Activated naive CD8-positive, alpha-beta T cell treated with anti-CD3 and anti-CD28 coated beads, Interleukin-2, amount 50 U/mL, for 16 hours (primary cell): ENCODE data around the gene PALM.
"Not testable (repeated sequence)": the region's sequence is repeated elsewhere in the genome, so short reads cannot be mapped to it uniquely, and the experiment has no call there.

ENCODE experiments used
- DNase-seq: peaks from one replicate; pipeline ENCODE4 v3.0.0-alpha.2; 2020; ENCODE audit warnings: low read depth, low spot score

PALM gene

DNA sequence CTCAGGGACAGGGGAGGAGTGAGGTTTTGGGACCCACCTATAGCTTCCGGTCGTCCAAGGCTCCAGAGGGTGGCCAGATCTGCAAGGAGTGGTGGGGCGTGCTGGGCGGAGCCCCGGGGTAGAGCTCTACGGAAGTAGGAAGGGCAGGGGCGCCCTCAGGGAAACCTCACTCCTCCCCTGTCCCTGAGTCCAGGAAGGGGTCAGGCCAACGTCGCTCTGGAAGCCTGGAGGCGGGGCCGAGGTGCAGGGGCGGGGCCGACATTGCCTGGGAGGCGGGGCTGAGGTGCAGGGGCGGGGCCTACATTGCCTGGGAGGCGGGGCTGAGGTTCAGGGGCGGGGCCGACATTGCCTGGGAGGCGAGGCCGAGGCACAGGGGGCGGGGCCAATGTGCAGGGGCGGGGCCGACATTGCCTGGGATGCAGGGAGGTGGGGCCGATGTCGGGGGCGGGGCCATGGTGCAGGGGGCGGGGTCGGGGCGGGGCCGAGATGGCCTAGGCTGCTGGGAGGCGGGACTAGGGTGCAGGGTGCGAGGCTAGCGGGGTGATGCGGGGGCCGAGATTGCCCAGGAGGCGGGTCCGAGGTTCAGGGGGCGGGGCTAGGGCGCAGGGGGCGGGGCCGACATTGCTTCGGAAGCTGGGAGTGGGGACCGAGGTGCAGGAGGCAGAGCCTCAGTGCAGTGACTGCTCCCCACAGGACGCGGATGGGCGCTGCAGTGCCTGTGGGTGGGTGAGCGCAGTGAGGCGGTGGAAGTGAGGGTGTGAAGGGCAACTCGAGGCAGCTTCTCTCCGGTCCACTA is 4.9 kb upstream of the PALM start:
- no peak for DNase-seq

GRCh38 chr19:704447-704741 is 4.3 kb upstream of the PALM start:
- no peak for DNase-seq

GRCh38 chr19:709196-709964 is 645 bp downstream of the PALM start:
- no peak for DNase-seq

DNA sequence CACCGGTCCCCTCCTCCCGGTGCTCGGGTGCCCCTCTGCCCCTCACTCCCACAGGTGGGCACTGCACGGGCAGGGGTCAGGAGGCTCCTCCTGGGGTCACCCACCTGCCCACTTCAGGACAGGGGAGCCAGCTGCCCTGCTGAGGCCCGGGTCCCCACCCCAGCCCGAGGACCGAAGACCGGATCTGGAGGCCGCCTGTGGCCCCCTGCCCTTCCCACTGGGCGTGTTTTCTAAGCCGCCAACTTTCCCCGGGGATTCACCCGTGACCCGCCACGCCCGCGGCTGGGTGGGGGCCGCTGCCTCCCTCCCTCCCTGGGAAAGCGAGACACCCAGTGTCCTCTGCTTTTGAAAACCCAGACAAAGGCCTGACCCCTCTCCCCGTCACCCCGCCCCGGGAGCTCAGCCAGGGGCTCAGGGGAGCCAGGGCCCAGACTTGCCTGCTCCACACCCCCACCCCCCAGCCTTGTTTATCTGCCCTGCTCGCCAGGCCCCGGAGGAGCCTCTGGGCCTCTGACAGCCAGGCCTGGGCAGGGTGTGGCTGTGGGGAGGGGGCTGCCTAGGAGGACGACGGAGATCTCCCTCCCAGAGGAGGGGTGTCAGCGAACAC is 1.3 kb downstream of the PALM start:
- DNase-seq = no peak

DNA sequence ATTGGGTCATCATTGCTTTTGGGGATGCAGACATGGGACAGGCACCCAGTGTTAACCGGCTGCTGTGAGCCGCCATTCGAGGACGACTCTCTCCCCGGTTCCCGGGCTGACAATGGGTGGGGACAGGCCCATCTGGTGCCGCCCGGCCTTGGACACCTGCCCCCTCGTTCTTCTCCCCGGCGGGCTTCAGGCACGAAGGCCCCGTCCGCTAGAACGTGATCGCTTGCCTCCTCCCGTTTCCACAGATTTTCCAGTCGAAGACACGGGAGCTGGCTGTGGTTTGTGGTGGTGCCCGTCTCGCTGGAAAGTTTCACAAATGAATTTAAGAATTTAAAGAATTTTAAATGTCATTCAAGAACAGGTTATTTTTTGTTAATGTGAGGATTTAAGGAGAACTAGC is 2.0 kb downstream of the PALM start:
- DNase-seq = no peak

DNA sequence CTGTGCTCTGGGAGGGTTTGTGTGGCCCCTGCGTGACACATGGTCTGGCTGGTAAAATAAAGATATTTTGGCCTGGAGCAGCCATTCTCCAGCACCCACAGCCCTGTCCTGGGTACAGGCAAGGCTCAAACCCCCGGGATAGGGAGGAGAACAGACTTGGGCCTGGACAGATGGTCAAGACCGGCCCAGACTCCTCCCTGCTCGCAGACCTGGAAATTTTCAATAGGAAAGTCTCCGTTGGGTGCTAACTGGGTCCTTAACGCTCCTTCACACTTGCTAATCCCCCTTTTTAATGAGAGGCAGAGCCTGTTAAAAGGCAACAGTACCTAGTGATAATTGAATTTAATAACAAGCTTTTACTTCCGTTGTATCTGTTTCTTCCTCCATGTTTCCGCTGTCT is 2.5 kb downstream of the PALM start:
- DNase-seq = no peak

DNA sequence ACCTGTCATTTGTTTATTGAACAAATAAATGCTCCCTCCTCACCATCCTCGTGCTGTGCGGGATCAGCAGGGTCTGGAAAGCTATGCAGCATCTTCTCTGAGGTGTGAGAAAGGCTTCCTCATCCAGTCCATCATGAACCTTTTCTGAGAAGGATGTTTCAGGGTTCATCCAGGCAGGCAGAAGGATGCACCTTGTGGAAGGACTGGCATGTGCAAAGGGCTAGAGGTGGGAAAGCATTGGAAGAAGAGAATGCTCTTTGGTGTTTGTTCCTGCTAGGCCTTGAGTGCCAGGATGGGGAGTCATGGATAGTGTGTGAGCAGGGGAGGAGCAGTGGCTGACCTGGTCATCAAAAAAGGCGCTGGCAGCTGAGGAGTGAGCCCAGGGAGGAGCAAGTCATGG is 6.6 kb downstream of the PALM start:
- no peak for DNase-seq

DNA sequence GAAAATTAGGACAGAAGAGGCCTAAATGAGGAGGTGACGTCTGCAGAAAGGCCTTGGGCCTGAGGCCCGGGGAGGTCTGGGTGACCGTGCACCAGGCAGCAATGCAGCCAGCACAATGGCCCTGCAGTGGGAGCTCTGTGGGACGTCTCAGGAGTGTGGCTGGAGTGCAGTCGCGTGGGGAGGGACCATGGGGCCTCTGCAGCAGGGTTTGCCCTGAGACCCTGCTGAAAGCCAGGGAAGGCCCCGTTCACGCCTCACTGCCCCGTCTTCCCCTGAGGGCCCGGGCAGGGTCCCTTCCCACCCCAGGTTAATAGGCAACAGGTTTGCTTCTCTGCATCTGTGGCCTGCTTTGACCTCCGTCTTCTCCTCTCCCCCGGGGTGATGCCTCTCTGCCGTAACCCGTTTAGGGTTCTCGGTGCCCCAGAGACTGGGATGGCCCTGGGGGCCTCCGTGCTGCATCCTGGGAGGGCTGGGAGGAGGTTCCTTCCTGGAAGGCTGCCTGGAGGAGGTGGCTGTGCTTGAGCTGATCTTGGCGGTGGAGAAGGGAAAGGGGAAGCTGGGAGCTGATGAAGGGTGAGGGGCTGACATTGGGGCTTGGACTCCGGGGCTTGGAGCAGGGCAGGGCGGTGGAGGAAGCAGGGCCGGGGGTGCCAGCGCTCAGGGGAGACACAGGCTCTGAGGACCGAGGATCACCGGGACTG is 9.7 kb downstream of the PALM start:
- no peak for DNase-seq

GRCh38 chr19:718991-719512 is 10.3 kb downstream of the PALM start:
- DNase-seq = no peak

DNA sequence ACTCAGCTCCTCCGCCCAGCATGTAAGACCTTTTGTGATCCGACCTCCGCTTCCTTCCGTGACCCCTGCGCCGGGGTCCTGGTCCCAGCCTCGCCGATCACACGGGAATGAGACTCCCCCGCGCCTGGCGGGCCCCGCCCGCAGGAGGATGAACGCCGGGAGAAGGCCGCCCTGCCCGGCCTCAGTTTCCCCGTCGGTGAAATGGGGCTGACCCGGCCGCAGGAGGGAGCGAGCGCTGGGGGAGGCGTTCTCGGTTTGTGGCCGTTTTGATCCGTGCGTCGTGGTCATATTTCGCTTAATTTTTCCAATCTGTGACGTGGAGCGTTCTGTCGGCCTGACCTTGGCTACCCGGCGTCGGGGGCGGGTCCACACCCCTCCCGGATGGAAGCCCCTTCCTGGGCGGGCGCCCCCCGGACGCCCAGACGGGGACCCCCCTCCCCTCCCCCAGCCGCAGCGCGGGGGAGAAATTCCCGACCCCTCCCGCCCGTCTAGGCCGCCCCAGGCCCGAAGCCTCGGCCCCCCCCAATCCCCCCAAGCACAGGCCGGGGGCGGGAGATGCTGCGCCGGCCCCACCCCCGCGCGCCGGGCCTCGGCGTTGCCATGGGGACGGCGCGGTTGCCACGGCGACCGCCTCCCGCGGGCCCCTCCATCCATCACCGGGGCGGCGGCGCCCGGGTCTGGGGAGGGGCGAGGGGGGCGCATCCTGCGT is 11.1 kb downstream of the PALM start:
- no peak for DNase-seq

GRCh38 chr19:720345-721160 is 11.8 kb downstream of the PALM start:
- no peak for DNase-seq

DNA sequence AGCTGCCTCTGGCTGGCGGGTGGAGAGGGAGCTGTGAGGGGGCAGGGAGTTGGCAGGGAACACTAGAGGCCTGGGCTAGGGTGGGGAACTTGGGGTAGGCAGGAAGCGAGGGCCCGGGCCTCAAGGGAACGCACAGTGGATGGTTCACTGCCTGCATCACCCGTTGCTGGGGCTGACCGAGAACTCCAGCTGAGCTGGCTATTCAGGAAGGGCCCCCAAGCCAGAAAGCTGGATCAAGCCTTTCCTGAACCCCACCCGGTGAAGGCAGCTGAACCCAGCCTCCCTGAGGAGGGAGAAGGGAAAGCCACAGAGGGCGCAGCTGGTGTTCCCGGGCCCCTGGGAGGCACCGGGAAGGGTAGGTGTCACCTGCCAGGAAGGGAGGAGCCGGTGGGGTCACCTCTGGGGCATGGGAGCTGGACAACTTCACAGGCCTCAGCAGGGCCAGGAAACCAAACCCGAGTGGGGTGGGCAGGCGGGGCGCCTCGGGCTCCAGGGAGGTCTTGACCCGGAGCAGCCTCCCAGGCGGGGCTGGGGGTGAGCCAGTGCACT is 13.9 kb downstream of the PALM start:
- DNase-seq = no peak

GRCh38 chr19:723247-723646 is 14.5 kb downstream of the PALM start:
- DNase-seq = no peak

DNA sequence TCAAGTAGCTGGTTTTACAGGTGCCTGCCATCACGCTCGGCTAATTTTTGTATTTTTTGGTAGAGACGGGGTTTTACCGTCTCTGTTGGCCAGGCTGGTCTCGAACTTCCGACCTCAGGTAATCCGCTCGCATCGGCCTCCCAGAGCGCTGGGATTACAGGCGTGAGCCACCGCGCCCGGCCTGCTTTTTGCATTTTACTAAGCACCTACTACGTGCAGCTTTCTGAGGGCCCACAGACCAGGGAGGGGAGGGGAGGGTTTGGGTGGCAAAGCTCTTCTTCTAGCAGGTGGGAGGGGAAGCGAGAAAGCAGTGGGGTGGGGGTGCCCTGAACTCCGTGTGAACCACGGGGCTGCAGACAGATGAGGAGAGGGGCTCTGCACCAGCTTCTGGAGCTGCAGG is 15.0 kb downstream of the PALM start:
- DNase-seq = no peak

GRCh38 chr19:725461-726089 is 16.8 kb downstream of the PALM start:
- no peak for DNase-seq

DNA sequence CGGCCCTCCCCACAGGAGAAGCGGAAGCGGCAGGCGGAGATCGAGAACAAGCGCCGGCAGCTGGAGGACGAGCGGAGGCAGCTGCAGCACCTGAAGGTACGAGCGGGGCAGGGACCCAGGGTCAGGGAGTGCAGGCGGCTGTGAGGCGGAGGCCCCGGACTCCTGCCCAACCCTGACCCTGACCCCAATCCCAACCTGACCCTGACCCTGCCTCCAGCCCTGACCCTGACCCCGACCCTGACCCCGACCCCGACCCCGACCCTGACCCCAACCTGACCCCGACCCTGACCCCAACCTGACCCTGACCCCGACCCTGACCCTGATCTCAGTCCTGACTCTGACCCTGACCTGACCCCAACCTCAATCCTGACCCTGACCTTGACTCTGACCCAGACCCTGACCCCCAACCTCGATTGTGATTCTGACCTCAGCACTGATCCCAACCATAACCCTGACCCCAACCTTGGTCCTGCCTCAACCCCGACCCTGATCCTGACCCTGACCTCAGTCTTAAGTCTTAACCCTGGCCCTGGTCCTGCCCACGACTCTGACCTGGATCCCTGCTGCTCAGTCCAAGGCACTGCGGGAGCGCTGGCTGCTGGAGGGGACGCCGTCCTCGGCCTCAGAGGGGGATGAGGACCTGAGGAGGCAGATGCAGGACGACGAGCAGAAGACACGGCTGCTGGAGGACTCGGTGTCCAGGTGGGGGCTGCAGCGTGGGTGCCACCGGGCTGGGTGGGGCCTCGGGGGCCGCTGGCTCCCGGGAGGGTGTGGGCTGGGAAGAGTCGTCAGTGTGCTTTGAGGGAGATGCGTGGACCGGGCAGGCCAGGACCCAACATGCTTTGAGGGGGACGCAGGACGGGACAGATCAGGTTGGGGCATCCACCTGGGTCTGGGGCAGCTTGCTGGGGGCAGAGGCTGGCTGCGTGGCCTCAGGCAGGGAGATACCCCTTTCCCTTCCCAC is 18.5 kb downstream of the PALM start:
- DNase-seq = no peak

DNA sequence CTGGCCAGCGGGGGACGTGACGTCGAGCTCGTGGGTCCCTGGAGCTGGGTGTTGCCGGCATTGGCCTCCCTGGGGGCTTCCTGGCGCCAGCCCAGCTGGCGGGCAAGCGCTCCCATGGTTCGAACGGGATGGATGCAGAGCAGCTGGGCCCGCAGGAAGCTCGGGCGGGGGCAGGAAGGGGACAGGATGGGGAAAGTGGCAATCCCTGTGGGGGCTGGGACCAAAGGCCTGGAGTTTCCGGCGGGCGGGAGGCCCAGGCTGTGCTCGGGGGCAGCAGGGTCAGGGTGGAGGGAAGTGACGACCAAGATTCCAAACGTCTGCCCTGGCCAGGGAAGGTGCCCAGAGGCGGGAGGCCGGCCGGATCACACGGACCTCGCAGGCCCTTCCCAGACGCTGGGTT is 19.3 kb downstream of the PALM start:
- no peak for DNase-seq

- DNase-seq = not testable (repeated sequence)
Measured at GRCh38 chr19:729564-729963, 20.8 kb downstream of the PALM start.
